ENCODE results near the gene LARP6.
"Not testable (repeated sequence)": the region's sequence is repeated elsewhere in the genome, so short reads cannot be mapped to it uniquely, and the experiment has no call there.

The LARP6 gene

DNA sequence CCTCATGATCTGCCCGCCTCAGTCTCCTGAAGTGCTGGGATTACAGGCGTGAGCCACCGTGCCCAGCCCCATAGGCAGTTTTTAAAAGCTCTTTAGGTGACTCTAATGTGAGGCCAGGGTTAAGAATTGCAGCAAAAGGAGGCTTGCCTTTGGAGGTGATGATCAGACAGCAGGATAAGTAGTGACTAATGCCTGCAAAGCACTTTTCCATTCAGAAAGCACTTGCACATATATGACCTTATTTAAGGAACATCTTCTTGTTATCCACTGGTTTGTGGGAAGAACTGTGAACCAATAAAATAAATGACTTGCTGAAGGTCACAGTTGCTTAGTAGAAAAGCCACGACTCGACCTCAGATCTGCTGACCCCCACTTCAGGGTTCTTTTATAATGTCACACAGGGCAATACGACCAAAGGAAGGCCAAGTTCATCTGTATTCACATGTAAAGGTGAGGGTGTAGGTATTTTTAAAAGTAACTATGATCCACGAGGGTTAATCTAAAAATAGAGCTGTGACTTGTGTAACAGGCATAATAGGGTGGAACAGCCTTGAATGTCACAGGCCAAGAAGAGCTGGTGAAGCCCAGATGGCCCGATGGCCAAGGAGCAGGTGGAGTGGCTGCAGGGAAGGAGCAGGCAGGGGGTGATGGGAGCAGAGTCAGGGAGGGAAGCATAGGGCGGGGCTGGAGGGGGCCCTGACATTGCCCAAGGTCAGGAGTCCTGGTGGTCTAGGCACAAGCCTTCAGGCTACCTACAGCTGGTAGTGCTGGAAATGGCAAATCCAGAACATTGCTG, 24.4 kb downstream of the LARP6 start:
- DNase-seq: no peak

DNA sequence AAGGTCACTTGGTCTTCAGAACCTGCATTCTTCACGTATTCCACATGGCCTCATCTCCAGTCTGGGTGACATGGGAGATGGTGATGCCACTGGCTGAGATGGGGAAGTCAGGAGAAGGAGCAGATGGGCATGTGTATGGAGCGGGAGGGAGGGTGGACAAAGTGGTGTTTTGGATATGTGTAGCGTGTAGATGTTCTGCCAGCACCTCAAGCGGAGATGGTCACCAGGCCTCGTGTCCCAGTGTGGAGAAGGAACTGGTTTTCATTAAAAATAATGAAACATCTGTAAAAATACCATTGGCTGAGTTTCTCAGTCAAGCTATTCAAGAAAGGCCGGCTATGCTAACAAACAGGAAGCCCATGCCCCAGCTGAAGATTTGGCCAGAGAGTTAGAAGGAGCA, 26.2 kb downstream of the LARP6 start:
- no peak for DNase-seq

DNA sequence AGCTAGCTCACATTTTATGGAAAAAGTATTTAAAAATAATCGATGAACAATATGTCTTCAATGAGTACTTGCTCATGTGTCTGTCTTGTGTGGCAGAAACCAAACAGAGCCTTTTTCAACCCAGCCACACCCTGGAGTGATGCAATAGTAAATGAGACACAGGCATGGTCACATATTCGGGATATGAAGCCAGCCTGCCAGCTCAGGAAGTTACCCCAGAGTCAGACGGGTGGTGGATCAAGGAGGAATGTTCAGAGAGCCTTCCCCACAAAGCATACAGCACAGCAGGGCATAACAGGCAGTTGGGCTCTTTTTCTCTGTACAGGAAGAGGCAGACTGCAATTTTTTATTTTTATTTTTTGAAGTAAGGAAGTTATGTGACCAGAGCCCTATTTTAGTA, 27.3 kb downstream of the LARP6 start:
- no peak for DNase-seq

DNA sequence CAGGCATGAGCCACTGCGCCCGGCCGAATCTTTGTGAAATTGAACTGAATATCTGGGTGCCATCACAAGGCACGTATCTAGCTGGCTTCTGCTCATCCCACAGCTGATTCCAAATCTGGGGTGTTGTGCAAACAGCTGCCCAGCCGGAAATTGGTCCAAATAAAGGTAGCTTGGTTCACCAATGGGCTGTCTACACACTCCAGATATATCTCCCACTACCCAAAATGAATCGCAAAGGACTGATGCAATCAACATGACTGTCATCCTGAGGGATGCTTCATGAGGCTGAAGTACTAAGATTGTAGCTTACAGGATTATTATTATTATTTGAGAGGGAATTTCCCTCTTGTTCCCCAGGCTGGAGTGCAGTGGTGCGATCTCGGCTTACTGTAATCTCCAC, 28.1 kb downstream of the LARP6 start:
- no peak for DNase-seq

DNA sequence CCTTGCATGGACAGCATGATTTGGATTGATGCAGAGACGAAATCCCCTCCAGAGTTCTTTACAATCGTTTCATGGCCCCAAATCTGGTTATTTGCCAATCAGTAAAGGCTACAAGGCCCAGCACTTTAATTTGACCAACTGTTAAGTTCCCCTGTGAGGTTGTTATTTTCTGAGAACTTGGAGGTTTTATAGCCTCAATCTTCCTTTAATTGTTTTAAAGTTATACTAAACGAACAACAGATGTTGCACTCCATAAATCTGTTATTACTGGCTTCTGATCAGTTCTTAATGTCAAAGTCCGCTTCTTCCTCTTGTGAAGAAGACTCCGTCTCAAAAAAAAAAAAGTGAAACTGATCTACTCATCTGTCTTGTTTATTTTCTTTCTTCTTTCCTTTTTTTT, 30.8 kb downstream of the LARP6 start:
- no peak for DNase-seq

DNA sequence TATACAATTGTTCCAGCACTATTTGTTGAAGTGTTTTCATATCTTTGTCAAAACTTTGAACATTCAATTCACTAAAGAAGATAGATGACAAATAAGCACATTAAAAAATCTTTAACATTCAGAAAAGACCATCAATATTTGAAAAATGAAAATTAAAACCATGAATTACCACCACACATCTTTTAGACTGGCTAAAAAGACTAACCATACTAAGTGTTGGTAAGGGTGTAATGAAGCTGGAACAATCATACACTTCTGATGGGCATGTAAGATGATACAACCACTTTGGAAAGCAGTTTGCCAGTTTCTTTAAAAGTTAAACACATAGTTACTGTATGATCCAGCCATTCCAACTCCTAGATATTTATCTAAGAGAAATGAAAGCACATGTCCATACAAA, 33.7 kb downstream of the LARP6 start:
- no peak for DNase-seq

DNA sequence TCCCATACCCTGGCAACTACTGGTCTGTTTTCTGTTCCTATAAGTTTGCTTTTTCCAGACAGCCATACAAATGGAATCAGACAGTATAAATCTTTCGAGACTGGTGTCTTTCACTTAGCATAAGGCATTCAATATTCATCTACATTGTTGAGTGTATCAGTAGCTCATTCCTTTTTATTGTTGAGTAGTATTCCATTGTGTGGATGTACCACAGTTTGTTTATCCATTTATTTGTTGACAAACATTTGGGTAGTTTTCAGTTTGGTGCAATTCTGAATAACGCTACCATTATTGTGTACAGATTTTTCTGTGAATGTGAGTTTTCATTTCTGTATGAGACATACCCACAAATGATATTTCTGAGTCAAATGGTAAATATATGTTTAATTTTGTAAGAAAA, 35.4 kb downstream of the LARP6 start:
- DNase-seq: no peak

DNA sequence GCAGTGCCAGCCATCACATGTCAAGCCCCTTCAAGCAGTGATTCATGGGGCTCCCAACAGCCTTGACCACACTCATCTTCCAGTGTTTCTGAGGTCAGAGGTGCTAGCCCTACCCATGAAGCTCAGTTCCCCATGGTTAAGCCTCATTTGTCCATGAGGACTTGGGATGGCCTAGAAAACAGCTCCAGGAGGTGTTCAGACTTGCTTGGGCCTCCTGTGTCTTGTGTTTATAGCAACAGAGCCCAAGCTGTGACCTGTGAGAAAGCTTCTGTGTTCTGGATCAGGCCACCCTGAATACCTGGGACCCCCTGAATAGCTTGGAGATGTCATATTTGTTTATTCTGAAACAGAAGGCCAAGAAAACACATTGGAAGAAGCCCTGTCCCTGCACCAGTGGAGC, 36.7 kb downstream of the LARP6 start:
- DNase-seq: no peak

DNA sequence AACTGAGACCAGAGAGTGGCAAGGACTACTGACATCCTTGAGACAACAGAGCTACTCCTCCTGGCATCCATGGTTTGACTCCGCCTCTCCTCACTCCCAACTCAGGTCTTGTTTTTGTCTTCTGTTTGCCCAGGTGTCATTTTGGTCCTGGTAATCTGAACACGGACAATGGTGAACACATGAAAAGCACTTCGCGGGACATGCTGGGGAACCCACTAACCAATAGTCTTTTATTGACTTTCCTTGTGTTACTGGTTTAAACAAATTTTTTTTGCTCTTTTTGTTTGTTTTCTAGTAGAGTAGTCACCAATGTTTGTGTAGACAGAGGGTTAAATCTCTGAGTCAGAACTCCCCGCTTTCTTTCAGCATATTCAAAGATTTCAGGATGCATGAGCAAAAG, 38.4 kb downstream of the LARP6 start:
- no peak for DNase-seq

DNA sequence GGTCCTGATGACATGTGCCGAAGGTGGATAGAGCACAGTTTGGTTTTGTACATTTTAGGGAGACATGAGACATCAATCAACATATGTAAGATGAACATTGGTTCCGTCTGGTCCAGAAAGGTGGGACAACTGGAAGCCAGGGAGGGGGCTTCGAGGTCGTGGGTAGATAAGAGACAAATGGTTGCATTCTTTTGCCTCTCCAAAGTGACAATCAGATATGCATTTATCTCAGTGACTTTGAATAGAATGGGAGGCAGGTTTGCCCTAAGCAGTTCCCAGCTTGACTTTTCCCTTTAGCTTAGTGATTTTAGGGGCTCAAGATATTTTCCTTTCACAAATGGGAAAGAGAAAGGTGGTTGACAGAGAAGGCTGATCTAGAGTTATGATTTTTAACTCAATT, 38.9 kb downstream of the LARP6 start:
- not testable (repeated sequence) for DNase-seq

DNA sequence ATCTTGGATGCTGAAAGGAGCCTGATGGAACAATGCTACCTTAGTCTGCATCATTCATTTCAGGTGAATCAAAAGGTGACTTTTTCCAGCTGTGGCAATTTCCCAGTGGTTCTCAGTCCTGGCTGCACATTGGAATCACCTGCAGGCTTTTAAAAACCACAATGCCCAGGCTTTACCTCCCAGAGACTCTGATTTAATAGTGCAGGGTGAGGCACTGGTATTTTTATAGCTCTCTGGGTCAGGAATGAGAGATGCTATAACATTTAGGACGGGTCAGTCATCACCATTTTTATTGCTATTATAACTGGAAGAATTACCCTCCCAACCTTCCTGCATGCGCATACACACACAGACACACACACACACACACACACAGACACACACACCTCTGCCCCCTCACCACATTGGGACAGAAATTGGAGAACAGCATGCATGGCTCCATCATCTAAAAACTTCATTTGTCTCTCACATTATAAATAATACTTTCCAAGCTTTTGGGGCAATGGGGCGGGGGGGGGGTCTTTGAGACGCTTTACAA, 41.1 kb downstream of the LARP6 start:
- no peak for DNase-seq

DNA sequence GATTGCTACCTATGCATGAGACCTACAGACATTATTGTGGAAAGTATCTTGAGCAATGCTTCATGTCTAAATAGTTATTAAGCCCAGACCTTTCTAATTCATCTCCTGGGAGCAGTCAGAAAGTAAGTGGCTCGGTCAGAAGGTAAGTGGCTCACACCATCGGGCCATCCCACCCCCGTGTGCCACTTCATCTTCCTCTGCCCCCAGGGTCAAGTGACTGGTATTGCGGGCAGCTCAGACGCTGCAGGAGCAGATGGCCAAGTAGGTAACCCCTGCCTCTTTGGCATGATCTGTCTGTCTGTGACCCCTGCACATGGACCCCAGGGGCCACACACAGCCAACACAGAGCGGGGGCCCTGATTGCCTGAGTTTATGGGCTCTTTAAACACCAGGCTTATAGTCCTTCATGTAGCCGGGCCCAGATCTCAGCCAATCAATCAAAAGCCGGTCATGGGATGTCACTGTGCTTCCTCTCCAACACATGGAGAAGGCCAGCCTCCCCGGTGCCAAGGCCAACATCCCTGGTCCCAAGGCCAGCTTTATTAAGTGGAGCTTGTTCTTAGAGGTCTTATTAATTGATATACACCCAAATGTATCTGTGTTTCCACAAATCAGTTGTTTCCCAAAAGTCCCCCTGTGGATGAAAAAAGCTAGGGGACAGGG, 42.9 kb downstream of the LARP6 start:
- DNase-seq: no peak

DNA sequence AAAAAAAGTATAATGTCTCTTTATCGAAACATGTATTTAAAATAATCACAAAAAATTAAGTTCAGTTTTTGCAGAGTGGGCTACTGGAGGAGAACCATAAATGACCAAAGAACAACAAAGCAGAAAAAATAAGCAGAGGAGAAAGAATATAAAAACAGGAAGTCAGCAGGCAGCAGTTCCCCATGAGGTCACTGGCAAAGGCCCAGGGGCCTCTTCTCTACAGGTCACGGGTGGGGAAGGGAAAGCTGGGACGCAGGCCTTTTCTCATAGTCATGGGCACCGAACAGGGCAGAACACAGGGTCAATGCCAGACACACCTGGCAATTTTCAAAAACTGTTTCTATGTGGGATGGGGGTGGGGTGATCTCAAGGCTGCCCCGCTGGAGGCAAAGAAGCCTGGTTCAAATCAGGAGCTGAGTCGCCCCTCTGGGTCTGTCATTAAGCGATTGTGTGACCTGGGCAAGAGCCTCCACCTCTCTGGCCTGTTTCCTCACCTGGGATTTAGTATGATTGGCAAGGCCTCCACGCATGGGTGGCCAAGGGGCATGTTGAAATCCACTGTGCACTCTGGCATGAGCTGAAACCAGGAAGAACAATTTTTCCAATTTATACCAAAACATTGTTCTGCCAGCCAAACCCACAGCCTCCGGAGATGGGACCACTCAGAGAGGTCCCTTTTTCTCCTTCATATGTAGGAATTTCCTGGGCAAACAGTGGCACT, 46.8 kb downstream of the LARP6 start:
- DNase-seq: no peak

DNA sequence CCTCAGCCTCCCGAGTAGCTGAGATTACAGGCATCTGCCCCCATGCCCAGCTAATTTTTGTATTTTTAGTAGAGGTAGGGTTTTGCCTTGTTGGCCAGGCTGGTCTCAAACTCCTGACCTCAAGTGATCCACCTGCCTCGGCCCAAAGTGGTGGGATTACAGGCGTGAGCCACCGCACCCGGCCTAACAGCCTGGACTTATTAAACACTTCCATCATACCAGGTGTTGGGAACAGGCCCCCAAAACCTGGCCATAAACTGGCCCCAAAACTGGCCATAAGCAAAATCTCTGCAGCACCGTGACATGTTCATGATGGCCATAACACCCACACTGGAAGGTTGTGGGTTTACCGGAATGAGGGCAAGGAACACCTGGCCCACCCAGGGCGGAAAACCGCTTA, 49.6 kb downstream of the LARP6 start:
- DNase-seq: not testable (repeated sequence)

DNA sequence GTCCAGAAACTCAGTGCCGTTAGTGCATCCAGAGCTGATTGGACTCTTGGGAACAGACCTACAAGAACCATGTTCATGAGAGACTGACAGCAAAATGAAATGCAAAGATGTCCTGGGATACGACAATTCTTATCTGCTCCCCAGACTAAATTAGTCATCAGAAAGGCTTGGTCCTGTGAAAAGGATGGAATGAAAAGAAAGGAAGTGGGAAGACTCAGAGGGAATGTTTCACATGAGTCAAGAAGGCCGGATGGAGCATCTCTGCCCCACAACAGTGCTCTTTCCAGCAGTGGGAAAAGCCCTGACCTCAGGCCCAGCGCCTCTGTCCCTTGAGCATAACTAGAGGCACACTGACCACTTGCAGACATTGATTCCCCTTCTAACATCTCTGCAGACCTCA, 51.3 kb downstream of the LARP6 start:
- DNase-seq: no peak

DNA sequence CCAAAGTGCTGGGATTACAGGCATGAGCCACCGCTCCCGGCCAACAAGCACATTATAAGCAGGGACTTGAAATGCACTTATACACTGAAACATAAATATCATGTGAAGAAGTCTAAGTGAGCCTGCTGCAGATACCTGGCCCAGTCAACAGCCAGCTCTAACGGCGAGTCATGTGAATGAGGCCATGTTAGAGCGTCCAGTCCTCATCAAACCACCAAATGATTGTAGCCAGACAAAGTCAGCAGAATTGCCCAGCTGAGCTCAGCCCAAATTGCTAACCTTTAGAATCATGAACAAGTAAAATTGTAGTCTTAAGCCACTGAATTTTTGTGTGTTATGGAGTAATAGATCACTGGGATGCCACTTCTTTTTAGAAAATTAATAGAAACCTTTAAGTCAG, 52.8 kb downstream of the LARP6 start:
- no peak for DNase-seq

DNA sequence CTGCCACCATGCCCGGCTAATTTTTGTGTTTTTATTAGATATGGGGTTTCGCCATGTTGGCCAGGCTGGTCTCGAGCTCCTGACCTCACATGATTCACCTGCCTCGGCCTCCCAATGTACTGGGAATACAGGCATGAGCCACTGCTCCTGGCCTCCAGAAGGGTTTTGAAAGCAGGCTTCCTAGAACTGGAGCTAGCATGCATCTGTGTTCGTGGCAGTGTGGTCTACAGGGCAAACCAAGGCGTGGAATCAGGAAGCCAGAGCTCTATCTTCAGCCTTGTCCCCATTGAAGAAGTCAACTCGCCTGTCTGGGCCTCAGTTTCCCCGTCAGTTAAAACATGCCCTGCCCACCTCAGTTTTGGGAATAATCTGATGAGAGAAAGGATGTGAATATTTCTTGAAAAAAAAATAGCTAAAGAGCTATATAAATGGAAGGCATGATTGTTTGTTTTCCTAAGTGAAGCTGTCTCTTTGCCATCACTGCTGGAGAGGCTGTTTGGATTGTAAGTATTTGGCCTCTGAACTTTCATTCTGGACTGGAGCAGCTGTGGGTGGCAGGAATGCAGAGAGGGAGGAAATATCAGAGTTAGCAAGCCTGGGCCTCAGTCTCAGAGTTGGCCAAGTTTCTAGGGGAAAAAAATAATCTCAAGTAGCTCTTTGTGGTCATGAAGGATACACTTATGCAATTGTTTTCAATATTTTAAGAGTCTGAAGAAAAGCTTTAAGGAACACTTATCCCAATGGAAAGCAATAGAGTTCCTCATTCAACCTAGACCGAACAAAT, 54.1 kb downstream of the LARP6 start:
- DNase-seq: no peak

DNA sequence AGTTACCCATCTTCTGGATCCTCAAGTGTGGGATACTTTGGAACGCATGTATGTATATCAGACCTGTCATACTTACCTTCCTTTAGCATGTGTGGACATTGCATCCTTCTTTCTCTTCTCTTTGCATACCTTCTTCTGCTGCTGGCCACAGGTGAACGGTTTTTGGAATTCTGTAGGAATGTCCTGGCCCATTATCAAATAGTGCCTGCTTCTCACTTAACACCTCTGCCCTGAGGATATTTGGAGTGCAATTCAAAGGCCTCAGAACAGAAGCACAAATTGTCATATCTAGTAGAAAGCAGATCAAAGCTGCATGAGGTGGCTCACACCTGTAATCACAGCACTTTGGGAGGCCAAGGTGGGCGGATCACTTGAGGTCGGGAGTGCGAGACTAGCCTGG, 56.5 kb downstream of the LARP6 start:
- DNase-seq: no peak

DNA sequence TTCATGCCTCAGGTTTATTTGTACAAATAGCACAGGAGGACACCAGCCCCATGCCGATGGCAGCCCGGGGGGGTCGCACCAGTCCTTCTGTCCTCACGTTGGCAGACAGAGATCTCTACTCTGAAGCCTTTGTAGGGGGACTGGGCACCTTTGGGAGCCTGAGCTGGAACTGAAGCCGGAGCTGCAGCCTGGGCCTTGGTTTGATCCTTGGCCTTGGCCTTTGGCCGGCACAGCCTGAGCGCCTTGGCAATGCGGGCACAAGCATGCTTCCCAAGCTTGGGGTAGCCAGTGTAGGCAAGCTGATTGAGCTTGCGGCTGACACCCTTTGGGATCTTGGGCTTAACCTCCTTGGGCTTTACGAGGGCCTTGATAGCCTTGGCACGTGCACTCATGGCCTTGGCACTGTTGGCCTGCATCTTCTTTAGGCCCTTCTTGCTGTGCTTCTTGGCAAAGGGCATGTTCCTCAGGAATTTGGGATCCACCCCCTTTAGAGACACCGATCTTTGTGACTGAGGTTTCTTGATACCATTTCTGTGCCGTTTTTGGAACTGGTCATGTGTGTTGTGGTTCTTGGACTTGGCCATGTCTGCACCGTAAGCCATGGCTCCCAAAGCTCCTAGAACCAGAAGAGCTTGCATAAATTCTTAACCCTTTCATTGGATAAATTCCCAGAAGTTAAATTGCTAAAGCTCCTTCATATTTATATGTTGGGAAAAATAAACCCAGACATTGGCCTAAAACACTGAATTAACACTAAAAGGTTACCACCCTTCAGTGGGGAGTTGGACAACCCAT, 57.2 kb downstream of the LARP6 start:
- no peak for DNase-seq

DNA sequence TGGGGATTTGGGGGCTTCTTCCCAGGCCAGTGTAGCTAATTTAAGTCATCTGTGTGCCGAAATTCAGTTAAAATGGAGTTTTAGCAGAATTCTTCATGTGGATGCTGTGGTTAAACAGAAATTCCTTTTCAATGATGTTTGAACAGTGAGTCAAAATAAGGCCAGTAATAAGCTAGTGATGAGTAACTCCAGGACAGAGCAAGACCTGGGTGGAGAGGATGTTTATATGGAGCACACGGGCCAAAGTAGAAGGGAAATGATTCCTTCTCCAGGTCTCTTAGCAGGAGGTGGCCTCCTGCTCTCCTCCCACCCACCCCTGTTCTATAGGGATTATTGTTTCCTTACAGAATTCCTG, 58.7 kb downstream of the LARP6 start:
- DNase-seq: no peak

DNA sequence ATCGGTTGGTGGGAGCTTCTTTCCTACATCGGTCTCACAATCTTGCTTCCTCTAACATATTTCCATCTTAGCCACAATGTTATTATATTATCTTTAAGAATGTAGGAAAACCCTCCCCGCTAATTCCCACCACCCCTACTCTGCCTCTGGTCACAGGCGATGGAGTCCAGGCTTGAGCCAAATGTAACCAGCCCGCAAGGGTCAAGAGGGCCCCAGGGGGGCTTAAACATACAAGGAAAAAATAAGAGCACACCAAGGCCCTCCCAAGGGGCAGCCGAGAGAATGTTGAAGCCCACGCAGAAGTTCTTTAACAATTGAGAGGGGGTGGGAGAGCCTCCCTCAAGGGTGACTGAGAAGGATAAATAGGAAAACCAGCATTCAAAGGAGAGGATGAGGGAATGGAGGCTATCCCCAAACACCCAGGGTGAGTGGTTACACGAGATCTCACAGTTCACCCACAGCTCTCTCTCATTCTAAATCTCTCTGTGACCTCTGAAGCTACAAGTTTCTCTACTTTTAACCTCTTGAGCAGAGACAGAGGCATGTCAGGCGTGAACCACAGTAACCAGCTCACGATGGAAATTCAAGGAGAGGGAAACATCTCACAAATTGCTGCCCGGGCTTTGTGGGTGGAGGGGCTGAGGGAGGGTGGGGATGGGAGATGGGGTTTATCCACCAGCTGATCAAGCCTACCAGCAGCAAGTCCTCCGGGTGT, 59.2 kb downstream of the LARP6 start:
- DNase-seq: no peak
